ENCODE data around the gene PHF21A. TPM values are rescaled to one million over a fixed set of nuclear protein-coding genes. Genes with fewer than 3 reads are reported as not detected.

Gene PHF21A
- total RNA-seq, 2 experiments from 2014 or later = 59.5 to 66.2 TPM

DNA sequence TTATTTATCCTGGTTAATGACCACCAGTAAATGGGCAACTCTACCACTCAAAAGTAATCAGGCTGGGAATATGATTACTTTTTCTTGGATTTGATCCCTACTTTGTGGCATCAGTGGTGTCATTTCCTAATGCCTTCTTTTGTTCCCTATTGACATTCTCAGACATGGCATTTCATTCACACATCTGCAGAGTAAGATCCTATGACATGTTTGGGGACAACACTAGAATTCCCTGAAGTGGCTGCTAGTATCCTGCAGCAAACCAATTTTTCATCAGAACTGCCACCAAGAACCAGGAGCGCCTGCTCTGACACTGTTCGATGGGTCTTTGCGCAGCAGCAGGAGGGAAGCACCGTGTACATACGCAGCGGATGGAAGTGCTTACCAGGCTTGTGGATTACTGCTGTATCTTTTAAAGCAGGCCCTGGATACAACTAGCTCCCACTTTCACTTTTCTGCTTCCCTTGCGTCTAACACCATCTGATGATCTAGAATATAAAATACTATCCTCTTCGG, 101.1 kb downstream of the PHF21A start:
- ChIA-PET POLR2A (no interaction called here), CTCF (interaction anchor here (1.0 to 1.9 kb wide), 3 partner anchors 14 to 26 kb away, joined by 3 to 5 read pairs (median 3); no protein-coding TSS in a partner anchor)
- TF ChIP-seq, protein P1, sequence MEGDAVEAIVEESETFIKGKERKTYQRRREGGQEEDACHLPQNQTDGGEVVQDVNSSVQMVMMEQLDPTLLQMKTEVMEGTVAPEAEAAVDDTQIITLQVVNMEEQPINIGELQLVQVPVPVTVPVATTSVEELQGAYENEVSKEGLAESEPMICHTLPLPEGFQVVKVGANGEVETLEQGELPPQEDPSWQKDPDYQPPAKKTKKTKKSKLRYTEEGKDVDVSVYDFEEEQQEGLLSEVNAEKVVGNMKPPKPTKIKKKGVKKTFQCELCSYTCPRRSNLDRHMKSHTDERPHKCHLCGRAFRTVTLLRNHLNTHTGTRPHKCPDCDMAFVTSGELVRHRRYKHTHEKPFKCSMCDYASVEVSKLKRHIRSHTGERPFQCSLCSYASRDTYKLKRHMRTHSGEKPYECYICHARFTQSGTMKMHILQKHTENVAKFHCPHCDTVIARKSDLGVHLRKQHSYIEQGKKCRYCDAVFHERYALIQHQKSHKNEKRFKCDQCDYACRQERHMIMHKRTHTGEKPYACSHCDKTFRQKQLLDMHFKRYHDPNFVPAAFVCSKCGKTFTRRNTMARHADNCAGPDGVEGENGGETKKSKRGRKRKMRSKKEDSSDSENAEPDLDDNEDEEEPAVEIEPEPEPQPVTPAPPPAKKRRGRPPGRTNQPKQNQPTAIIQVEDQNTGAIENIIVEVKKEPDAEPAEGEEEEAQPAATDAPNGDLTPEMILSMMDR (IDR thresholded peaks at IDR 0.05) = no peak
- Histone ChIP-seq H3K9me3 (ENCODE audit: control insufficient read depth in 1 of 2, insufficient read depth in 1 of 2, low read length in 2 of 2) (no peaks in the 10 kb centered on the region), H3K27me3 (ENCODE audit: control insufficient read depth in 1 of 2, insufficient read depth in 2 of 2, low read length in 2 of 2) (no peaks in the 10 kb centered on the region), H3K4me3 (ENCODE audit: low read length) (no peak overlapping the region), H3K4me1 (ENCODE audit: insufficient read depth, low read length) (no peaks in the 10 kb centered on the region), H3K36me3 (ENCODE audit: insufficient read depth, low read length) (no peaks in the 10 kb centered on the region), H3K27ac (ENCODE audit: low read depth in 1 of 2, low read length in 2 of 2) (no peak overlapping the region)
- H3K4me3 Mint-ChIP-seq = no peak overlapping the region
- DNase-seq (no peak), ATAC-seq (ENCODE audit: poor library complexity) (no peak)
- H3K9me3 Mint-ChIP-seq = no peaks in the 10 kb centered on the region
- peaks cover 8% of the 10 kb centered on the region for H3K4me1 Mint-ChIP-seq (ENCODE audit: low read depth)
- no peaks in the 10 kb centered on the region for H3K27me3 Mint-ChIP-seq
- no peak overlapping the region for H3K27ac Mint-ChIP-seq
- intact Hi-C loops (cut with DNase I, micrococcal nuclease) = no loop called here
- peaks cover 18% of the 10 kb centered on the region for H3K36me3 Mint-ChIP-seq (ENCODE audit: low read depth)

DNA sequence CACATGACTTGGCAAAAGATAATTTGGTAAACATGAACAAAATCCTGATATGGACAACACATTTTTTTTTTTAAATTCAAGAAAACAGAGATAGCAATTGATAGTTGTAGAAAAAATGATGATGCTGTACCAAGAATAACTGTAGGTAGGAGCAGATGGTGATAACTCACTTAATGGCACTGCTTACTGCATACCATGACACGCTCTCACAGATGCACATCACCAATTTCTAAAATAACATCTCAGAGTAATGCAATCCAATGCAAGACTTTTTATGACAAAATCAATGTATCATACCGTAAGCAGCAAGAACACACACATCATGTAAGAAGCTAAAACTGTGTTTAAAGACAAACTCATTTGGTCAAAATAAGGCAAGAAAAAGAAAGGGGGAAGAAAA, 102.6 kb downstream of the PHF21A start:
- Histone ChIP-seq H3K9me3 (ENCODE audit: control insufficient read depth in 1 of 2, insufficient read depth in 1 of 2, low read length in 2 of 2) (no peaks in the 10 kb centered on the region), H3K27me3 (ENCODE audit: control insufficient read depth in 1 of 2, insufficient read depth in 2 of 2, low read length in 2 of 2) (no peaks in the 10 kb centered on the region), H3K4me1 (ENCODE audit: insufficient read depth, low read length) (no peaks in the 10 kb centered on the region), H3K27ac (ENCODE audit: low read depth in 1 of 2, low read length in 2 of 2) (no peak overlapping the region), H3K4me3 (ENCODE audit: low read length) (no peak overlapping the region), H3K36me3 (ENCODE audit: insufficient read depth, low read length) (no peaks in the 10 kb centered on the region)
- Mint-ChIP-seq H3K9me3 (no peaks in the 10 kb centered on the region), H3K4me3 (no peak overlapping the region), H3K27ac (no peak overlapping the region), H3K4me1 (ENCODE audit: low read depth) (peaks cover 8% of the 10 kb centered on the region), H3K36me3 (ENCODE audit: low read depth) (peaks cover 18% of the 10 kb centered on the region), H3K27me3 (no peaks in the 10 kb centered on the region)
- ATAC-seq (ENCODE audit: poor library complexity) = no peak
- TF ChIP-seq, protein P1 (IDR thresholded peaks at IDR 0.05) = no peak
- CTCF ChIA-PET = interaction anchor here (1.9 kb wide), 1 partner anchor 12 kb away, joined by 5 read pairs; no protein-coding TSS in a partner anchor
- POLR2A ChIA-PET = no interaction called here
- DNase-seq = no peak
- intact Hi-C loops (cut with DNase I, micrococcal nuclease) = no loop called here

GRCh38 chr11:46017341-46017740, 103.9 kb downstream of the PHF21A start:
- no peaks in the 10 kb centered on the region for H3K4me1 ChIP-seq (ENCODE audit: insufficient read depth, low read length)
- H3K27ac ChIP-seq (ENCODE audit: low read depth in 1 of 2, low read length in 2 of 2) = no peak overlapping the region
- peaks cover 8% of the 10 kb centered on the region for H3K4me1 Mint-ChIP-seq (ENCODE audit: low read depth)
- H3K4me3 Mint-ChIP-seq = no peak overlapping the region
- ChIA-PET POLR2A (no interaction called here), CTCF (no interaction called here)
- H3K36me3 ChIP-seq (ENCODE audit: insufficient read depth, low read length) = no peaks in the 10 kb centered on the region
- intact Hi-C loops (cut with DNase I, micrococcal nuclease) = no loop called here
- peaks cover 18% of the 10 kb centered on the region for H3K36me3 Mint-ChIP-seq (ENCODE audit: low read depth)
- H3K9me3 ChIP-seq (ENCODE audit: control insufficient read depth in 1 of 2, insufficient read depth in 1 of 2, low read length in 2 of 2) = no peaks in the 10 kb centered on the region
- DNase-seq (no peak), ATAC-seq (ENCODE audit: poor library complexity) (no peak)
- no peak overlapping the region for H3K4me3 ChIP-seq (ENCODE audit: low read length)
- no peaks in the 10 kb centered on the region for H3K27me3 ChIP-seq (ENCODE audit: control insufficient read depth in 1 of 2, insufficient read depth in 2 of 2, low read length in 2 of 2)
- H3K27ac Mint-ChIP-seq = no peak overlapping the region
- TF ChIP-seq, protein P1 (IDR thresholded peaks at IDR 0.05) = no peak
- no peaks in the 10 kb centered on the region for H3K27me3 Mint-ChIP-seq
- H3K9me3 Mint-ChIP-seq = no peaks in the 10 kb centered on the region

All from CD4-positive, alpha-beta T cell (primary cell).